Fibroblast of peridontal ligament (primary cell): Measurements from ENCODE around the gene CNTNAP4.

Experiments used
- DNase-seq: peaks from one replicate; pipeline ENCODE4 v3.0.0-alpha.2; 2010; ENCODE audit errors: extremely low read depth

Gene CNTNAP4

DNA sequence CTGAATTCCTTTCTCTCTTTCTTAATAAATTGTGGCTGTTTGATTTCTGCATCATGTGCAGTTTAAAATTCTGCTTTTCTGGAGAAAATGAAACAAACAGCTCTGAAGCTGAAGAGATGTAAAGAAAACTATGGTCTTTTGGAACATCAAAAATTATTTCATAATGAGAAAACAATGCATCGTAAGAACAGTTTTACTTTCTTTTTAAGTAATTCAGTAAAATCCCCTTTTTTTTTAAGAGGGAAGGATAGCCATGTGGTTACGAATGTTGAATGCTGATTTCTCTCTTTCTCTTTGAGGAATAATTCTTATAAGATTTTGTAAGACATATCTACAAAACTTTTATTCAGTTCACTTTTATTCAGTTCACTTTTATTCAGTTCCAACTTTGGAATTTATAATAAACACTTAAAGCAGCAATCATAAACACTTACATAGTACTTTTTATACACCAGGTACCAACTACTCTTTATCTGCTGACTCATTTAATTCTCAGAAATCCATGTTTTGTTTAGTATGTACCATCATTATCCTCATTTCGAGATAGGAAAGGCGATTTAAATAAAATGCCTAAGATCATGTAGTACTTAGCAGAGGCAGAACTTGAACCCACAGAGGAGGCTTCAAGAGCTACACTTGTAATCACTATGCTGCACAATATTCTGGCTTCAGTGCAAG is 26.6 kb downstream of the CNTNAP4 start:
- no peak for DNase-seq

DNA sequence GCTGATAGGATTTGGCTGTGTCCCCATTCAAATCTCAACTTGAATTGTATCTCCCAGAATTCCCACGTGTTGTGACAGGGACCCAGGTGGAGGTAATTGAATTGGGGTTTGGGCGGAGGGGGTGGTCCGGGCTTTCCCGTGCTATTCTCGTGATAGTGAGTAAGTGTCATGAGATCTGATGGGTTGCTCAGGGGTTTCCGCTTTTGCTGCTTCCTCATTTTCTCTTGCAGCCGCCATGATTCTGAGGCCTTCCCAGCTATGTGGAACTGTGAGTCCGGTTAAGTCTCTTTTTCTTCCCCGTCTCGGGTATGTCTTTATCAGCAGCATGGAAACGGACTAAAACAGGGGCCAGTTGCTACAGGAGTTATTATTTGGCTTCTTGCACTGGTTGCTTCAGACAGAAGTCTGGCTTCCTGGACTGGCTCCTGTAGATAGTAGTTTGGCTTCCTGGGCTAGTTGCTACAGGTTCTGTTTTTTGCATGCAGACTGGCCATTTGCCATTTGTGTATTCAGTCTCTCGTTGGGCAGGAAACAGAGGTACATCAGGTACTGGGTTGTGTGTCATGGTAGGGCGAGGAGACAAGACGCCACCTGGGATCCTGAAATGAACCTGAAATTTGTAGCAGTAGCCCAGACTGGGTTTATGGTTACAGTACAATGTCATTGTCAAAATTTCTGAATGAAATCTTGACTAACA is 32.6 kb downstream of the CNTNAP4 start:
- DNase-seq, result no peak

DNA sequence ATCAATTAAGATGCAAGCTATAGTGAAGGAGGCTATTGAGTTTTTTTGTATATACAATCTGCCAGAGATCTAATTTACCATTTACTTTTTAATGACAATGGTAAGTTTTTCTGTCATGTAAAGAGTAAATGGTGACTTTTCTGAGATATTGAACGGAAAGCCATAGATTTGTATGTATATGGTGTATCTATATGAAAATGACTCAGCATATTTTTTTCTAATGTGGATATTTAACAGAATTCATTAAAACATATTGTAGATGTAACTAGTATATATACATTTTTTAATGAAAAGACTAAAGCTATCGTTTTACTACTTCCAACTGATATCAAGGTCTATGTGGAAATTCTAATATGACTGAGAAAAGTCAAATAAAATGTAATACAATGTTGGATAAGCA is 34.1 kb downstream of the CNTNAP4 start:
- no peak for DNase-seq

DNA sequence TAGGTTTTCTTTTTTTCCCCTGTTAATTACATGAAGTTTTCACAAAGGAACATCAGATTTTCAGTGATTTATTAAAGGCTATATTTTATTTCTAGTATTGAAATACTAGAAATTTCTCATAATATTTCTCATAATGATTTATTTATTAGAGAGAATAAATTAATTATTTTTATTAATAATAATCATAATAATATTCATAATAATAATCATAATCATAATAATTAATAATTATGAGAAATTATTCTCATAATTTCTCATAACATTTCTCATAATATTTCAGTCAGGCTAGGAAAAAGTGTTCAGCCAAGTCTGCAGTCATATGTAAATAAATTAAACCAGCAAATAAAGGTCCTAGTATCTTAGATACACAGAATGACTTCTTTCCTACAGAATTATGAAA is 41.4 kb downstream of the CNTNAP4 start:
- DNase-seq, result no peak

DNA sequence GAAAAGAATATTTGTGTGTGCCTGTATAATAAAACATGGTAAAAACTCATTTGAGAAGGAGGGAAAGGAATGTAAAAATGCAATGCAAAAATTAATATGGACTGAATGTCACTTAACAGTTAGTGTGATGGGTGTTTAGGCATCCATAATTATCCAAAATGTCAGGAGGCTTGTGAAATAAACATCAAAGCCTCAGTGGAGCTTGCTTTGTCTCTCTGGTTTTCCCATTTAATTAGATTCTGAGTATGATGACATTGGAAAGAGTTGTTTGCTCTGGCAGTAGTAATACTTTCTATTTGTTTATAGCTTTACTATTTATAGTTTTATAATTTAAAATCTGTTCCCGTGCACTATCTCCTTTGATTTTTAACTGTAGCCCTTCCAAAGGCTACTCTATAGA is 51.9 kb downstream of the CNTNAP4 start:
- DNase-seq, result no peak

DNA sequence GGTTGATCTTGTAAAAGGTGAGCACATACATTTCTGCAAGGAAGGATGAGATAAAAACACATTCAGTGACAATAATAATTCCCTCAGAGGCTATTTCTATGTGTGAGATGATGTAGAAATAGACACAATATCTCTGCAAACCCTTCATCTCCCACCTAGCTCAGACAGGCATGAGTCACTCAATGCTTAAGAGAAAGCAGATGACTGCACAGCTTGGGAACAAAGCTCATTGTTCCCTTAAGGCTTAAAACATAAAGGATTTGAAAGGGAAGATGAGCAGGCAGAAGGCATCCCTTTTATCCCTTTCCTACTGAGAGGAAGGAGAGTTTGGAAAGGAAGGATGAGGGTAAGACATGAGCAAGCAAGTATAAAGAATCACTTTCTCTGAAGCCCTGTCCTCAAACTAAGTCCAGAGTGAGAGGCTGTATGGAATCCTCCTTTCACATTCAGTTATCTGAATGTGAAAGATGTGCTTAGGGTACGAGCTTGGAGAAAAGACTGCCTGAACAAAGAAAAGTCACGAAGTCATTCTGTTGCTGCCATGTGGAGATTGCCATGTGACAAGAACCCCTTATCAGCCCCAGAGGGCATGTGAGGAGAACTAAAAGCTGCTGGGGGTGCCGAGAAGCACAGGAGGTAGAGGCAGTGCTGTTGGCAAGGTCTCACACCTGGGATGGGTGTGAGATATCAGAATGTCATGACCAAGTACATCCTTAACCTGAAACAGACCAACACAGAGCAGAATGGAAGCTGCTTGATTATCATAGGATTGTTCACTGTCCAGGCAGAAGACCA is 58.2 kb downstream of the CNTNAP4 start:
- DNase-seq, result peak; percentile 8

DNA sequence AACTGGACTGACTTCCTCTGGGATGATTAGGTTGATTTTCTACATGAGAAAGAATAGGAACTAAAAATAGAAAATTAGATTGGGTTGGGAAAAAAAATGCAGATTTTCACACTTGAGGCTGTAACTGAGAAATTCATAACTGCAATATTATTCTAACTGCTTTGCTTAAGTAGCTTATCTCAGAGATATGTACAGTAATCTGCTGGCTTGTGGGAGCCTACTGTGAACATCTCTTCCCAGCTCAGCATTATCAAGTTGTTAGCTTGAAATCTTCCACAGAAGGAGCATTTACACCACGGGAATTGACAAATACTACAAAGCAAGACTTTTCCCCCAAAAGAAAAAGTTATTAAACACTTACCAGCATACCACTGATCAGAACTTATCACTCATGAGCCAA is 58.9 kb downstream of the CNTNAP4 start:
- DNase-seq, result no peak

DNA sequence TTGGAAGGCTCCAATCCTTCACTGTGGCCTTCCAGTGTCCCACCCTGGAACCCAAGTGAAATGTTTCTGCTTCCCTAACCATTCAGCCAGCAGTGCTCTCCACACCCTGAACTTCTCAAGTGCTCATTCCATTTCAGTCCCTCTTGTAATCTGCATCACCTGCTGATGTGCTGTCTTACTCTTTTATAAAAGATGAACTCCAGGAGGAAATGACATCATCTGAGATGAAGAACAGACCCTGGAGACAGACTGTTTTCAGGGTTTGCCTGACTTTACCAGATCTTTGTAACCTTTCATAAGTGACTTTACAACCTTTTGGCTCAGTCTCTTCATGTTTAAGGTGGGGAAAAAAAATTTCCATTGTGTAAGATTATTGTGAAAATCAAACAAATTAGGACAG is 61.3 kb downstream of the CNTNAP4 start:
- no peak for DNase-seq

DNA sequence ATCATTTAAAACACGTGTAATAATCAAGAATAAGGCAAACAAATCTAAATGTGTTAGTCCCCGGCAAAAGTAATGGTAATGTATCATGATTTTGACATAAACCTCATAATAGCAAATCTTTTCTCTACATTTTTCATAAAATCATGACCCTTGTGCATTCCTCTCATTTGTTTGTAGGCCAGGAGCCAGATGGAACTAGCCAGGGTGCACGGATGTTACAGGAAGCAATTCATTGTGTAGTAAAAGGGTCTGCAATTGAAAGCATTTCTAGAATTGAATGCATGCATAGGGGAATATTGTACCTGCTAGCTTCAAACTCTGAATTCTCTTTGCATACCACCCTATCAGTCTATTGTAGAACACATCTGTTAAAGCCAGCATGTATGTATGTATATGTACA is 66.6 kb downstream of the CNTNAP4 start:
- peak; percentile 4 for DNase-seq

DNA sequence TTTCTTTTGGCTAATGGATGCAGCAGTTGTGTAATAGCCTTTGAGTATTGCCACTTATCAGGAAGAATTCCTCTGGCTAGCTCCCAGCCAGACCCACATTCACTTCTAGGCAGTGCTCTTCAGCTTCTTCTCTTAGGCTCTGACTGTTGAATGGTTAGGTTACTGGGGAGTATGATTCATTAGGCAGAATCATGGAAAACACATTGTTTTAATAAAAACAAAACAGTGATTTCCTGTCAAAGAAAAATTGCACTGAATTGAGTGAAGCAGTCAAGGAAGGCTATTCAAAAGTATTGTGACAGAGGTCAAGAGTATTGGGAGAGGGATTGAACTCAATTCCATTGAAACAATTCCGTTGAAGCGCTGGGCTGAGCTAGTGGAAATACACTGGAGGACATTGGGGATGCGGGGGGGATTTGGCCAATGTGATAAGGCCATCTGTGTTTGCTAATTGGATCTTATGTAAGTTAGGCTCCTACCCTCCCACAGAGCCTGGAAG is 68.0 kb downstream of the CNTNAP4 start:
- peak; percentile 98 for DNase-seq

DNA sequence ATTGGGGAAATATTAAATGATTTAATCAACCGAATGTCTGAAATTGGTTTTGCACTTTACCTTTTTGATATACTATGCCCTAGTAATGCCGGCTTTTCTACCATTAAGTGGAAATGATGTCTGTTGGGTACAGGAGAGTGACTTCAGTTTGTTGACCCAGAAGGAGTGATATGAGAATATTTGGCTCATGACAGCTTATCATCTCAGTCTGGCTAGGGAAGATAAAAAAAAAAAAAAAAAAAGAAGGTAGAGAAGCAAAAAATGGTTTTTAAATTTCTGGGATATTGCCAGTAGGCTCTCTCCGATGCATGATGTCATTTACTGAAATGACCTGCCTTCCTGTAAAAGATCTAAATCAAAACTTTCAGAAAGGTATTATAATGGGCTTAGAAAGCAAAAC is 69.0 kb downstream of the CNTNAP4 start:
- DNase-seq, result no peak

DNA sequence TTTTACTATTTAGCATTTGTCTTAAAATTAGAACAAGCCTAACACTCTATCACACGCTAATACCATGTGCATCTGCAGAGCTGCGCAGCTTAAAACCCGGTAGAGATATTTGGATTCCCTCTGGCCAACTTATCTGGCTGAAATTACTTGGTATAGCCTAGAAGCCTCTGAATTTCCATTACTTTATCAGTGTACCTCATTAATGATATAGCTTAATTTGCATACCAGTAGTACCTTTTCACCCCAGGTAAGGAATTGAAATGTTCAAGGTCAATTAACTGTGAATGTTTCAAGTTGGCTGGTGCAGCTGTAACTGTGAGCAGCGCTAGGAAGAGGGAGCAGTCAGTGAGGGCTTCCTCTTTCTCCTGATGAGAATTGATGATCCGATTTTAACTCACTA is 74.2 kb downstream of the CNTNAP4 start:
- DNase-seq, result no peak

DNA sequence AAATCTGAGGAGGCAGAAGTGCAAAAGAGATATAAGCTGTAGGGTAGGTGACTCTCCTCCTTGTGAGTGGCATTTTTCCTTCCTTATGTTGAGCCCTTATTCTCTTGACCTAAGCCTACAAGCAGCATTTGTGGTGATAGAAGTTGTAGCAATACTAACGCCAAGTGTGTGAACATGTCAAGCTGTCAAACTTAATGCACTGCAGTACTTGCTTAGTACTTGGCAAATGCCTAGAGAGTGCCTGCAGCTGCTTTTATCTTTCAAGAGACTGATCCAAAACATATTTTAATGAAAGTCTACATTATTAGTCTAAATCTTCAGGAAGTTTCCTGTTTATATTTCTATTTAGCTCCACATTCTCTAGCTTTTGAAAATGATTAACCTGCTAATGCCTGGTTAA is 83.2 kb downstream of the CNTNAP4 start:
- DNase-seq, result no peak

DNA sequence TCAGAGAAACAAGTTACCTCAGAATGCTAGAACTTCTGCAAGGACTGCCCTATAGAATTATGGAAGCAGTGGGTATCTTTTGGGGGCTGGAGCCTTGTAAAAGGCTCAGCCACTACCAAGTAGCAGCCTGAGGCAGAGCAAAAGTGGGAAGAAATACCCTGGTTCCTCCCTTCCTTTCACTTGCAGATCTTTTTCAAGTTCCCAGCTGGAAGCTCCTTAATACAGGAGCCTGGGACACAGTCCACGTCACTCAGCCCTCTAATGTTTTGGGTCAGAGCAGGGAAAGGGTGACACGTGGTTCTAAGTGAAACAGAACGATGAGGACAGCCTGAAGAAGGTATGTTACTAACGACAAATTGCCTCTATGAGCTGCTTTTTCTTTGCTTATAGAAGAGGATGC is 93.1 kb downstream of the CNTNAP4 start:
- no peak for DNase-seq

DNA sequence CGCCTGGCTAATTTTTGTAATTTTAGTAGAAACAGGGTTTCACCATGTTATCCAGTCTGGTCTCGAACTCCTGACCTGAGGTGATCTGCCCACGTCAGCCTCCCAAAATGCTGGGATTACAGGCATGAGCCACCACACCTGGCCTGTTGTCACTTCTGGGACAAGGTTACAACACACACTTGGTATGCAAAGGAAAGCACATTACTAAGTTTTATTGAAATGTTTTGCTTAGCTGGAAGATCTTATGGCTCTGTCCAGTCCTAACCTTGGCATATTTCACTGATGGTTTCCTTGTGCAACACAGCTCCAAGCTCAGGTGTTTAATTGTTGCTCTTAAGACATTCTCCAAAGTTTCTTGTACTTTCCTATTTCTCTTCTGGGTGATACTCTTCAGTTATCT is 94.2 kb downstream of the CNTNAP4 start:
- DNase-seq, result no peak

DNA sequence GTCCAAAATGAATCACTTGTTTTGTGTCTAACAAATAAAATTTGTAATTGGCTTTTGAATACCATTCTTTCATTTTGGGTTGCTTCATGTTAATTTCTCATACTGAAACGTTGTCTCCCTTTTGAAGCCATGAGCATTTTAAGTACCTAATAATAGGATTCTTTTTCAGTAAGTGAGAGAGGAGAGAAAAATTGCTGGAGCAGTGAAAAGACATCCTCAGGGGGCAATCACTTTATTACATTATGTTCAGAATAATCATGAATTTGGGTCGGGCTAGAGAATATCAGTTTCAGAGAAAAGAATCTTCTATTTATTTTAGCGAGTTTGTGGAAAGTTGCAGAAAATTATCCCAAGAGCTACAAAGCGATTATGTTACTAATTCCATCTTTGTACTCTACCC is 96.8 kb downstream of the CNTNAP4 start:
- DNase-seq, result no peak

DNA sequence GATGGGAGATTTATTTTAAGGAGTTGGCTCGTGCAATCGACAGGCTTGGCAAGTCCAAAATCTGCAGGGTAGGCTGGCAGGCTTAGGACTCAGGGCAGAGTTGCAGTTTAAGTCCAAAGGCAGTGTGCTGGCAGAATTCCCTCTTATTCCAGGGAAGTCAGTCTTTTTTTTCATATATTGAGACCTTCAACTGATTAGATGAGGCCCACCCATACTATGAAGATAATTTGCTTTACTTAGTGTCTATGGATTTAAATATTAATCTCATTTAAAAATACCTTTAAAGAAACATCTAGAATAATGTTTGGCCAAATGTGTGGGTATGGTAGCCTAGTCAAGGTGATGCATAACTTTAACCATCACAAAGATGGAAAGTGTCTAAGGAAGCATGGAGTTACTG is 99.8 kb downstream of the CNTNAP4 start:
- DNase-seq, result no peak

DNA sequence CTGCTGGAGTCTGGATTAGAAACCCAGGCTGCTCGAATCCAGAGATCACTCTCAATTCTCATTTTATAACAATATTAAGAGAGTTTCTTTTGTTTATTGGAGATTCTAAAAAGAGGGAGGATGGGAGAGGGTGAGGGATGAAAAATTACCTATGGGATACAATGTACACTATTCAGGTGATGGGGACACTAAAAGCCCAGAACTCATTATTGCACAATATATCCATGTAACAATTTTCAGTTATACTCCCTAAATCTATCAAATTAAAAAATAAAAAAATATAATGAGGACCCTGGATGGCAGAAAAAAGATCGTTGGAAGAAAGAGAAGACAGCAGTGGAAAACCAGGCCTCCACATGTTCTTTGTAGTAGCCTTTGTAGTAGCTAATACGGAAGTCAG is 100.8 kb downstream of the CNTNAP4 start:
- DNase-seq, result no peak

DNA sequence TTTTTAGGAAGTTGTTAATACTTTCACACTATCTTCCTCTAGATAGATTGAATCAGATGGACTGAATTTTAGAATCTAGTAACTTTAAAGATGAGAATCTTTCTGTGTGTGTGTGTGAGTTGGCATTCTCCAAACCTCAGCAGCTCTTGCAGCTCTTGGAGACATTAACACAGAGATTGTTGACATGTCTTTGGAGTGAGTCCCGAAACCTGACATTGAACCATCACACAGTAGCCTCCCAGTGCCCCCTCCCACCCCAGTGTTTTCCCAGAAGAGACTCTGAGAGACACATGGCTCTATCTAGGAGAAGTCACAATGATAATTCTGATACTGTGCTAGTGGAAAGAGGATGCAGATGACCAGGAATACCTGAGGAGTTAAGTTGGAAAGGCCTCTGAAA is 103.9 kb downstream of the CNTNAP4 start:
- no peak for DNase-seq

DNA sequence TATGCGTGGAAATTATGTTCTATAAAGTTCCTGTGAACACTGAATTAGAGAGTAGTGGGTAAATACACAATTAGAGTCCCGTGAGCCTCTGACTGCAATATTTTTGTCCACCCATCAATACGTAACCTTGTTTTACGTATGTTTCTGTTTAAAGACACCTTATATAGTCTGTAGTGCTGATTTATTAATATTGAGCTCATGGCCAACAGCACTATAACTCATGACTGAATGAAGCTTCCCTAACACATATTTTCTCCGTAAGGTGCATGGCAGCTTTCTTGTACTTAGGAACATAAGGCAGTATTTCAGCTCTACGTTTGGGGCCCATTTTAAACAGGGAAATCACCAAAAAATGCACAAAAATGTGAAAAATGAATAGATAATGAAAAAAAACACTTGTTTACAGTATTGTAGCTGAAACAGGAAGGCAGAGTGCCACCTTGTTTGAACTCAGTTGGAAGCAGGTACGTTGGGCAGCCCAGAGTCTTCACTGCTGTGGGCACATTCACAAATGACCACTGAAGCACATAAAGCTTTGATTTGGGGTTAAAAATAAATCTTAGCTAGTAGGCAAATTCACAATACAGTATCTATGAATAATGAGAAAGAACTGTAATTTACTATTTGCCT is 108.5 kb downstream of the CNTNAP4 start:
- DNase-seq, result no peak

DNA sequence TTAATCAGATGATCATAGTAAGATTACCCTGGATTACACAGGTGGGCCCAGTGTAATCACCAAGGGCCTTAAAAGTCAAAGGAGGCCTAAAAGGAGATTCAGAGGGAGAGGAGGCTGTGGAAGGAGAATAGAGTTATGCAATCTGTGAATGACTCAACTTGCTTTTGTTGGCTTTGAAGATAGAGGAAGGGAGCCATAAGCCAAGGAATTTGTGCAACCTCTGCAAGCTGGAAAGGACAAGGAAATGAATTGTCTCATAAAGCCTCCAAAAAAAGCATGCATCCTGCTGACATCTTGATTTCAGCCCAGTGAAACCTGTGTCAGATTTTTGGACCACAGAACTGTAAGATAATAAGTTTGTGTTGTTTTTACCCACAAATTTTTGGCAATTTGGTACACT is 109.6 kb downstream of the CNTNAP4 start:
- DNase-seq, result peak; percentile 75

DNA sequence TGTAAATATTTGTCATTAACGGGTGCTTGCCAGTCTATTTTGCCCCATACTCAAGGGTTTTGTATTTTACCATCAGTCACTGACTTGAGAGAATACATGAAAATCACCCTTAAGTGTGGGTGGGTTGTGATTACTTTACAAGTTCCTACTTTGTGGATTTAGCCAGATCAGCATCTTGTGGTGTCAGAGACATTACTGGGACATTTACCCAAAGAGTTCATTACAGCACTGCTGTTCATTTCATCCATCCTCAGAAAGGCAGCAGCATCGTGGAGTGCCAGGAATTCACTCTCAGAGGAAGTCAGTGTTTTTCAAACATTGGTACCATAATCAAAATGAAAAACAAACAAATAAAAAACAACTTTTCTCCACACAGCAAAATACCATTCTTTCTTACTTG is 110.8 kb downstream of the CNTNAP4 start:
- DNase-seq, result no peak
